NCI-H1930 (cell line): ENCODE data around the gene KCNIP4.

ENCODE experiments used
- DNase-seq, 2 experiments: peaks; one replicate each; lab custom pipeline; 2025; lab: John Stamatoyannopoulos, UW

The KCNIP4 gene

DNA sequence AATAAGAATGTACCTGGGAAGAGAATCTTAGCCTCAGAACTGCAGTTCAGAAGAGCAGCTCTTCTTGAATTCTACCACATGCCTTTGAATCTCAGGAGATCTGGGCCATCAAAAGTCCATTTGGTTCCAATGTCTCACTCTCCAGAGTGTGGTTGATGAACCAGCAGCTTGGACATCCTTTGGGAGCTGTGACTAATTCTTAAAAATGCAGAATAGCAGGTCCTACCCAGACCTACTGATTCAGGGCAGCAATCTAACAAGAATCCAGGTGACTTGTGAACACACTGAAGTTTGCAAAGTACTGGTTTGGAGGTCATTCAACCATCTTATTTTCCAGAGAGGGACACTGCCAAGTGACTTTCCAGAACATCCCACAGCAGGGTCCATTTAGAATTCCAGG is 1003.6 kb downstream of the KCNIP4 start:
- DNase-seq, result no peak

- no peak for DNase-seq
Measured at GRCh38 chr4:20944451-20944850, 1004.1 kb downstream of the KCNIP4 start.

GRCh38 chr4:20938204-20938603 is 1010.4 kb downstream of the KCNIP4 start:
- DNase-seq, result no peak

DNA sequence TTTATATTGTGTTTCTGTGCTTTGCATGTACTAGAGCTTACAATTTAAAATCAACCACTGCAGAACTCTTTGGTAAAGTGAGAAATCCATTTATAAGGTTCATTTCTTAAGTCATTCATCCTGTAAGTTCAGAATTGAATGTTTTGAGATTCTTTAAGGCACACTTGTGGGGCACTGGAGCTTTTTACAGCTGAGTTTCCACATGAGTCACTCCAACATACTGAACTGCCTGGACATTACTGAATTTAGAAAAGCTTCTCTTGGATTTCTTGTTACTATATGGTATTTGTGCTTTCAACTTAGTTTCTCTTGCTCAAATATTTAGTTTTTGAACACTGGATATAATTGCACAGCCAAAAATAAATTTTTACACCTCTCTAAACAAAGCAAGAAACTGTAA is 1022.0 kb downstream of the KCNIP4 start:
- DNase-seq, result no peak

DNA sequence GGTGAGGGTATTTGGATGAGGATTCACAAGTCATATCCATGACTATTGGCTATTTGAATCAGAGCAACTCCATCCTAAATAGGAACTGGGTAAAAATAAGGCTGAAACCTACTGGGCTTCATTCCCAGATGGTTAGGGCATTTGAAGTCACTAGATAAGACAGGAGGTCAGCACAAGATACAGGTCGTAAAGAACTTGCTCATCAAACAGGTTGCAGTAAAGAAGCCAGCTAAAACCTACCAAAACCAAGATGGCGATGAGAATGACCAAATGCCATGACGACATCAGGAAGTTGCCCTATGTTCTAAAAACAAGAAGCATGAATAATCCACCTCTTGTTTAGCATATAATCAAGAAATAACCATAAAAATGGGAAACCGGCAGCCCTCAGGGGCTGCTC is 1023.4 kb downstream of the KCNIP4 start:
- DNase-seq, result no peak

- no peak for DNase-seq
Measured at GRCh38 chr4:20922962-20923361, 1025.6 kb downstream of the KCNIP4 start.

DNA sequence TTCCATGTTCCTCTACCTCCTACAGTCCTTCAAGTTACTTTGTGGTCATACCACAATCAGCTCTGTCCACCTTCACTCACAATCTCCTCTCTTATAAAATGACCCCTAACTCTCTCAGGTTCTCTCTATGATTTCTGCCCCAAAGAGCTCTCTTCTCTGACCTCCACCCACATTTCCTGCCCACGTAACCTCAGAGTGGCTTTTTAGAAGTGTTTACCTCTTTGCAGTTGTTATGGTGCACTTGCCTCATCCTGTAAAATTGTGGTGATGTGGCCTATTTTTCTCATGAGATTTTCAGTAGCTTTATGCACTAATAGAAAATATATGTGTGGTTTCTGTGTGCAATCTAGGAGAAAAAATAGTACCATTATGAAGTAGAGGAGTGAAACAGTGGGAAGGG is 1032.5 kb downstream of the KCNIP4 start:
- no peak for DNase-seq

DNA sequence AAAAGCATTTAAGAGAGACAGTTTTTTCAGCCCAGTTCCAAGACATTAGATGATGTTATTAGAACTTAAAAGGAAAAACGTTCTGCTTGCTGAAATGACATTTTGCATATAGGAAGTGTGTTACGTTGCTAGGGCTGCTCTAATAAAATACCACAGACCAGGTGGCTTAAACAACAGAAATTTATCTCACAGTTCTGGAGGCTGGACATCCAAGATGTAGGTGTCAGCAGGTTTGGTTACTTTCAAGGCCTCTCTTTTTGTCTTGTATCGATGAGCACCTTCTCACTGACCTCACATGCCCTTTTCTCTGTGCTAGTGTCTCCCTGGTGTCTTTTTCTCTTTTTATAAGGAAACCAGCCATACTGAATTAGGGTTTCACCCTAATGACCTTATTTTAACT is 1043.6 kb downstream of the KCNIP4 start:
- DNase-seq, result no peak

DNA sequence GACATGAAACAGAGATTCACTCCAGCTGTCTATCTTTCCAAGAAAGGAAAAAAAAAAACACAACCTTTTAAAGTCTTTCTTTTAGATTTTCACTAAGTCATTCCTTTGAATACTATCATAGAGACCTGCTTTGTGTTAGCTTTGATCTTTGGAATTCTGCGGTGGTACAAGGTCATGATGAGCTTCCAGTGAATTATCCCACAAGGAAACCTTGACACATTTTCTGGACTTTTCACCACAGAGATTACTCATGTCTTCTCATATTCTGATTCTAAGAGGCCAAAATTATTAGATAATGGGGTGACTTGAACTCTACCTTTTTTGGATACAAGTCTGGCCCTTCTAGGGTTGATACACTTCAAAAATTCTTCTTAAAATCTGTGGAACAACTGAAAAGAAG is 1046.7 kb downstream of the KCNIP4 start:
- no peak for DNase-seq

DNA sequence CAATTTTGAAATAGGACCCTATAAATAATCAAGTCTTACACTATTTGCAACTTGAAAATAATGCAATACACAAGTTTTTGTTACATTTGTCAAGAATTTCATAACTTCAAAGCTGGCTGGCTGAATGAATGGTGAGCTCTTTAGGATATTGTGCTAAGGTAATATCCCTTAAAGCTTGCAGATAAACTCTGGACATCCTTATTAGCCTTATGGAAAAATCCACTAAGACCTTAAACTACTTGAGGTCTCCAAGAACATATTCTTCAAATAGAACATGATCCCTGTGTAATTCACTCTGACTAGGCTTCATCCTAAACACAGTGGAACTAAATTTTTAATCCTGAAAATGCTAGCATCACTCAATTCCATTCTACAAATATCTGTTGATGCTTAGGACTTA is 1049.0 kb downstream of the KCNIP4 start:
- DNase-seq, result no peak

GRCh38 chr4:20895988-20896387 is 1052.6 kb downstream of the KCNIP4 start:
- DNase-seq, result no peak

DNA sequence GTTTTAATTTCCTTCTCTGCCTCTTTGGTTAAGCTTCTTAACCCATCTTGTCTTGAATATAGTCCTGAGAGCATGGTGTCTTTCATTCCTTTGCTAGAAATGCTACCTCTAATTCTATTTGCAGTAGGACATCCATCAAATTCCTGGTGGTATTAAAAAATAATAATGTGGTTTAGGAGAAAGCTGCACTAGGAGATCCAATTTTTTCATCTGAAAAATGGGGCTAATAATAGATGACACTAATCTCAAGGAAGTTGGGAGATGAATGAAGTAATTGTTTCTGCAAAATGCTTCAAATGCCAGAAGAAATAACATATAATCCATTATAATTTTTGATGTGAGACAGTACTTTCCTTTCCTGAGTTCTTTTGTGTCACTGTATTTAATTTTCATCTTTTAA is 1053.4 kb downstream of the KCNIP4 start:
- DNase-seq, result no peak

- DNase-seq, result no peak
Measured at GRCh38 chr4:20890761-20891160, 1057.8 kb downstream of the KCNIP4 start.

DNA sequence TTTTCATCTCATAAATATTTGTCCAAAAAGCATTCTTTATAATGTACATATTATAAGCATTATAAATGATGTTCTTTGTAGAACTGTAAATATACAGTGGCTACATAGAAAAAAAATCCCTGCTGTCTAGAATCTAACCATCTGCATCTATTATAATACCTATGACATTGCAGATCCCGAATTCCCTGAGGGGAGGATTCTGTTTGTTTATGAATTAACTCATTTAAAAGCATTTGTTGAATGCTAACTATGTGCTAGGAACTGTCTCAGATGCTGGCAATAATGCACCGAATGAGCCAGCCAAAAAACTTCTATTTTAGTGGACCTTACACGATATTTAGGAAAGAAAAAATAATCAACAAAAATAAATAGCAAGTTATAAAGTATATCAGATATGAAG is 1058.7 kb downstream of the KCNIP4 start:
- peak; percentile 9 to 14 for DNase-seq

- no peak for DNase-seq
Measured at GRCh38 chr4:20883677-20884076, 1064.9 kb downstream of the KCNIP4 start.

DNA sequence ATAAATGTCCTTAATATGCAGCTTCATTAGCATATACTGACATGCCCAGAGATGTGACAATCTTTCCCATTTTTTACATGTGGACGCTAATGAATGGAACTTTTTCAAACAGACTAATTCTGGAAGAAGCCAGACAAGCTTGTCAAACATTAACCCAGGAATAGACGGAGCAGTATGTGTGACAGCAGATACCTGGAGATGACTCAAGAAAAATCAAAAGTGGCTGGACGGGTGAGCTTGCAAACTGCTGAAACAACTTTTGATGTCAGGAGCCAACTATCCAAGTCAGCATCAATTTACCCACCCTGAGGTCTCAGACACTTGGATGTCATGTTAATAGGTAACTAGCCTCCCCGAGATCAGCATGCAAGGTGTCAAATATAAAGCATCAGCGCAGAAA is 1065.3 kb downstream of the KCNIP4 start:
- DNase-seq, result no peak

DNA sequence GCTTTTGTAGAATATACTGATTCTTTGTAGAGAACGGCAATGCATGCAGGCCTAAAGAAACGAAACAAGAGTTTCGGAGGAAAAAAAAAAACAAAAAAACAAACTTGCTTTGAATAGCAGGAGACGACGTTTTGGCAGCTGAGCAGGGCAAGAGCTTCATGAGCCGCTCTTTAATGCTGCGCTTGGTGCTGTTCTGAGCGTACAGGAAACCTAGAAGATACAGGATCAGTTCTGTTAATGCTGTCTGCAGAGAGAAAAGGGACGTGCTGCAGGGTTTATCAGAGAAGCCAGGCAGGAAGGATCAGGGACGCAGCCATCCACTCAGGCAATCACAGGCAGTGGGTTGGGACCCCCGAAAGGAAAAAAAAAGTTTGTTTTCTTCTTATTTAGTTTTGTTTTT is 1066.1 kb downstream of the KCNIP4 start:
- DNase-seq, result no peak

DNA sequence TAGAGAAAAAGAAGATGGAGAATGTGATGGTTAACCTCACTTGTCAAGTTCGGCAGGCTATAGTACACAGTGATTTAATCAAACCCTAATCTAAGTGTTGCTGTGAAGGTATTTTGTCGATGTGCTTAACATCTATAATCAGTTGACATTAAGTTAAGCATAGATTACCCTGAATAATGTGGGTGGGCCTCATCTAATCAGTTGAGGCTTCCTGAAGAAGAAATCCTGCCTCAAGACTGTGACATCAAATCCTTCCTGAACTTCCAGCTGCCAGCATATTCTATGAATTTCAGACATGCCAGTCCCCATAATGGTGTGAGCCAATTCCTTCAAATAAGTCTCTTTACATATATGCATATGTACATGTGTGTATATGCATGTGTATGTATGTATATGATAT is 1066.9 kb downstream of the KCNIP4 start:
- DNase-seq, result no peak

DNA sequence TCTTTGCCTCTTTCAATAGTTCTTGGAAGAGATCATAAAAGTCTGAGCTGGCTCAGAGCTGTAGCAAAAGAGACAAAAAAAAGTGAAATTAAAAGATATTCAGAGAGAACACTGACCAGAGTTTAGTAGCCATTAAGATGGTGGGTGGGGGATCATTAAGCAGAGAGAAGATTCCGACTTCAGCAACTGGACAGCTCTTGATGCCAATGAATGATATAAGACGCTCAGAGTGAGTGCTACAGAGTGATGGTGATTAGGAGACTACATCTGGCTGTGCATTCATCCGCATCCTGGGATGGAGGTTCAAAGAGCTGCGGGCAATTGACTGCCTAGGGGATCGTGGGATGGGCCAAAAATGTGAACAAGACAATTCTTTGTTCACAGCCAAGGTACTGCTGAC is 1069.8 kb downstream of the KCNIP4 start:
- no peak for DNase-seq

DNA sequence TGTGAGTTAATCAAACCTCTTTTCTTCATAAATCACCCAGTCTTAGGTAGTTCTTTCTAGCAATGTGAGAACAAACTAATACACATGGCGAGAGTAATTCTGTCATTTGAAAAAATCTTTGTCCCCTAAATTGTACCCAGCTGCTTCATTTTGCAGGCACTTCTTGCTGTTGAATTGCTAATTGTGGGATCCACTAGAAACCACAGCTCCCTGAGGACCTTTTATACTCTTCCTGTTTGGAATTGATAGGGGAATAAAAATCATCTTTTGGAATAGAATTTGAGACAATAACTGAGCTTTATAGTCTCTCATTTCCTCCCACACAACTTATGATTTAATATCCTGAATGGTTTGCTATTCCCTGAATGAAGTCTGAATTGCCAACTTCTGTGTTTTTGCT is 1078.1 kb downstream of the KCNIP4 start:
- no peak for DNase-seq

GRCh38 chr4:20868108-20868507 is 1080.5 kb downstream of the KCNIP4 start:
- no peak for DNase-seq

DNA sequence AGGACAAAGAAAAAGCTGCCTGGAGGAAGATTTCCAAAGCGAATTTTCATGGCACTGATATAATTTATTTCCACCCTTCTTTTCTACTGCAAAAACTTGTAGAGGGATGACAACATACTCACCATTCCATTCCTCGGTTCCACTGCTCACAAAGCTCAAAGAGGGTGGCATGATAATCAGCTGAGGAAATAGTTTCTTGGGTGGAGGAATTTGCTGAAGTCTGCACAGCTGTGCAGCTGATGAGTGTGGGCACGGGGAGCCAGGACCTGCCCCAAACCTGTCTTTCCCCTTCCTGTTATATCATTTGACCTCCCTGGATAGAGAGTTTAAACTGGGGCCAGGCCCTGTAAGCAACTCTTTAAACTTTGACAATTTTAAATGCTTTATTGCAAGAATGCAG is 1087.7 kb downstream of the KCNIP4 start:
- no peak for DNase-seq

- DNase-seq, result no peak
Measured at GRCh38 chr4:20859097-20859781, 1089.3 kb downstream of the KCNIP4 start.

DNA sequence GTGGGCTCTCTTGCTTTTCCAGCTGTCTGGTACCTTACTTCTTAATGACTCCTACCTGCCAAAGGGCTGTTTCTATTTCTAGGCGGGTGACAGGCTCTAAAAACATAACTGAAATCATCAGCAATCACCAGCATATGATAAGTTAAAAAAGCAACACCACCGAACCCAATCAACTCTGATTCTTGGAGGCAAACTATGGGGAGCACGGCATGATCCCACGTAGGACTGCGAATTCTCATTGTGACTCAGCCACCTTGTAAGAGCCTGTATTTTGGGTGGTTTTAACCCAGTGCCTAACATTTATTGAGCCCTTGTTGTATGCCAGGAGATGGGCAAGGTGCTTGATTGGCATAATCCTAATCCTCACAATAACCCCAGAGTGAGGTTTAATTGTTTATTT is 1091.5 kb downstream of the KCNIP4 start:
- DNase-seq, result no peak
